Measurements from ENCODE around the gene EIF5A. TPM values are rescaled to one million over a fixed set of nuclear protein-coding genes. Genes with fewer than 3 reads are reported as not detected.

EIF5A gene
- total and polyA plus RNA-seq, 9 of the 15 experiments (the other 6 are each of a cell fraction or from before 2014, with no cell fraction given): 22.9 to 1,163 (median 772) TPM

- TF ChIP-seq E2F5 (CRISPR knock-in tag; IDR thresholded peaks at IDR 0.05) (0 out of 2 replicates have a peak, but pooled peaks have one; percentile 16), FOXM1 (IDR thresholded peaks at IDR 0.05; ENCODE audit: low read depth) (no peak), FOXM1 (CRISPR knock-in tag; IDR thresholded peaks at IDR 0.05; ENCODE audit: low read depth) (0 out of 2 replicates have a peak, but pooled peaks have one; percentile 40), IRF9 (tag; IDR thresholded peaks at IDR 0.05) (no peak), ZNF512 (tag; IDR thresholded peaks at IDR 0.05) (no peak), ZNF592 (IDR thresholded peaks at IDR 0.05) (peak; percentile 65), PHF20 (IDR thresholded peaks at IDR 0.05; ENCODE audit: partially characterized antibody) (no peak), BRD4 (IDR thresholded peaks at IDR 0.05) (no peak), ELK1 (CRISPR knock-in tag; IDR thresholded peaks at IDR 0.05) (no peak), RFX7 (CRISPR knock-in tag; IDR thresholded peaks at IDR 0.05) (no peak), ZNF239 (CRISPR knock-in tag; IDR thresholded peaks at IDR 0.05) (no peak), WHSC1 (IDR thresholded peaks at IDR 0.05; ENCODE audit: low read length) (no peak), ZMIZ1 (IDR thresholded peaks at IDR 0.05; ENCODE audit: low read depth in 2 of 2, low read length in 2 of 2) (no peak), EP300 (IDR thresholded peaks at IDR 0.05; ENCODE audit: low read length) (no peak)
Measured at GRCh38 chr17:7280519-7281073, 26.8 kb upstream of the EIF5A start (continued).
